KBM-7 (cell line): ENCODE data around the gene EDDM3A.
"Not testable (repeated sequence)": the region's sequence is repeated elsewhere in the genome, so short reads cannot be mapped to it uniquely, and the experiment has no call there.

Experiments
- DNase-seq: peaks from one replicate; pipeline ENCODE4 v3.0.0-alpha.2; 2015
- in situ Hi-C: fragments of 300-500 bp; cut with MboI; formaldehyde crosslinking; loops from 2 replicates; pipeline ENCODE4 v1.14.3; 2020; ENCODE audit warnings: low sequenced_read_pairs, low pct_unique_long_range_greater_than_20kb, mixed read lengths

Gene EDDM3A

GRCh38 chr14:20745571-20746358, at the start of gene EDDM3A:
TSS of gene EDDM3A (plus strand) at chr14:20745887. CDS start at chr14:20747581, 1,694 bp downstream.
- in situ Hi-C loops, result no loop called here

GRCh38 chr14:20696764-20697163, 48.9 kb upstream of the EDDM3A start:
- no peak for DNase-seq

More at GRCh38 chr14:20745571-20746358, at the start of gene EDDM3A:
- no peak for DNase-seq

GRCh38 chr14:20697273-20698017, 48.2 kb upstream of the EDDM3A start:
- peak; percentile 79 for DNase-seq
- in situ Hi-C loops, result no loop called here

More at GRCh38 chr14:20696764-20697163, 48.9 kb upstream of the EDDM3A start:
- in situ Hi-C loops, result no loop called here

DNA sequence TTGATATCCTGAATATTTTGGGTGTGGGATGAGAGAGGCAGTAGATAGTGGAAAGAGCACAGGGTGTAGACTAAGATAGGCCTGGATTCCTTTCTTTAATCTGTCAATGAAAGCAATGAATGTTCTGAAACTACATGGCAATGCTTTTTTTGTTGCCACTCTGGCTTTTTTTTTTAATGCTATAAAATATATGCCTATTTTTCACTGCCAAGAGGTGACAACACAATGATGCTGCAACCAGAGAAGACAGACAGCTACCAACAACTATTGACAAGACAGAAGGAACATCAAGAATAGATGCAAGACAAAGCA, 47.7 kb upstream of the EDDM3A start:
- no peak for DNase-seq
- in situ Hi-C loops, result no loop called here

DNA sequence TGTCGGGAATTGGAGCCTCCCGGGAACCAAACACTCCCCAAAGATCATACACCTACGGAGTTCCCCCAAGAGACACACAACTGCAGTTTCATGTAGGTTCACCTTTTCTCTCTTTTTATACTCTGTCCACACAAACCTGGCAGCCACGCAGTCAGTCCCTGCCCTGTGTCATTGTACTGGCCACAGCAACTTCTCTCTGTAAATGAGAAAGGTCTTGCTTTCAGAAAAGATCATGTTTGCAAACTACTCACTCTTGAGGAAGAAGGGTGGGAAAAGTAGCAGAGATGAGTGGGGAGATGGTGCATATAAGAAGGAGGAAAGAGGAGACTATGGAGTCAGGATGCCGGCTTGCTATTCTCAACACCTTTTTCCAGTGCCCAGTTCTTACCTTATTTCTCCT, 46.8 kb upstream of the EDDM3A start:
- in situ Hi-C loops, result no loop called here

DNA sequence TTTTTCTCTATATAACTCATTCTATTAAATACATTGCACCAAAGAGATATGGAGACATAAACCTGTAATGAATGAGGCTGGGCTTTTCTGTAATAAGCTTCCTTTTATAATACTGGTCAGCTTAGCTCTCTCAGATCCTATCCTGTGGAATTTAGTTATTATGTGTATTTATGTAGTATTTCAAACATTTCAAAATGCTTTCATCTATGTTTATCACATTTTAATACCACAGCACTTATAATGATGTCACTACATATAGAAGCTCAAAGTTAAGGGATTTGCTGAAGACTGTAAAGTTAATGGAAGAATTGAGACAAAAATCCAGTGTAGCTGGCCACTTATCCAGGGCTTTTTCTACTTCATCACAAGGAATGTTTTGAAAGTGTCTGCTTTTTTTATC, 45.8 kb upstream of the EDDM3A start:
- in situ Hi-C loops, result no loop called here
- no peak for DNase-seq

More for the DNA sequence above, 46.8 kb upstream of the EDDM3A start:
- DNase-seq, result no peak

- in situ Hi-C loops, DNase-seq: not testable (repeated sequence)
Observed at GRCh38 chr14:20700965-20701364, 44.7 kb upstream of the EDDM3A start.

- no peak for DNase-seq
- in situ Hi-C loops, result no loop called here
Observed at GRCh38 chr14:20706657-20707355, 38.9 kb upstream of the EDDM3A start.

- no peak for DNase-seq
- in situ Hi-C loops, result no loop called here
Observed at GRCh38 chr14:20707622-20708021, 38.1 kb upstream of the EDDM3A start.

DNA sequence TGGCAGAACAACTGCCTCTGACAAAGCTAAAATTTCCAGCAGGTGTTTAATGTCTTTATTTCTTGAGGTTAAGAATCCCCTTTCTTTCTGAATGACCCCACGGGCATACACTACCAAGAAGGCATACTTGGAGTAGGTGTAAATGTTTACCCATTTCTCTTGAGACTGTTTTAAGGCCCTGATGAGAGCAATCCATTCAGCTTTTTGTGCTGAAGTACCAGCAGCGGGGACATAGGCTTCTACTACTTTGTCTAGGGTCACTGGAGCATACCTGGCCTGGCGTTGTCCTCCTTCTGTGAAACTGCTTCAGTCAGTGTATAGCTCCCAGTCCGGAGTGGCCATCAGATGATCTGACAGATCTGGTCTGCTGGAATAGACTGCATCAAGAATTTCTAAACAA, 34.4 kb upstream of the EDDM3A start:
- in situ Hi-C loops, result no loop called here
- DNase-seq, result no peak

- no peak for DNase-seq
- in situ Hi-C loops, result no loop called here
Observed at GRCh38 chr14:20711685-20712084, 34.0 kb upstream of the EDDM3A start.

DNA sequence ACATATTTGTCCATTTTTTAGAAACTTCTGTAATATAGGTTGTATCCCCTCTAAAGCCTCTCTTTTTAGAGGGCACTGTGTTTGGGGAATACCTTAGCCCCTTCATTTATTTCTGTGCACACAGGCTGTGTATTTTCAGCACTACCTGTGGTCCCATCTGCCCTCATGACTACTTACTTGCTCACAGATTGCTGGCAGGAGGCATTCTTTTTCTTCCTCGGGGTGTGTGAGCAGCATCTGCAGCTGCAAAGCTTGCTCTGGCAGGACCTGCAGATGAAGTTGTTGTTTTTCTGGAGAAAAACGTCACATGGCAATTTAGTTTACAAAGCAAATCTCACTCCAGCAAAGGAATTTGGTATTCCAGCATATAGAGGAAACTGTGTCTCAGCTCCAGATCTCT, 32.8 kb upstream of the EDDM3A start:
- no peak for DNase-seq
- in situ Hi-C loops, result no loop called here

GRCh38 chr14:20714593-20715250, 31.0 kb upstream of the EDDM3A start:
- peak; percentile 9 for DNase-seq
- in situ Hi-C loops, result no loop called here

- in situ Hi-C loops, result no loop called here
- no peak for DNase-seq
Observed at GRCh38 chr14:20719777-20720176, 25.9 kb upstream of the EDDM3A start.

- in situ Hi-C loops, result no loop called here
- no peak for DNase-seq
Observed at GRCh38 chr14:20720741-20721140, 24.9 kb upstream of the EDDM3A start.

DNA sequence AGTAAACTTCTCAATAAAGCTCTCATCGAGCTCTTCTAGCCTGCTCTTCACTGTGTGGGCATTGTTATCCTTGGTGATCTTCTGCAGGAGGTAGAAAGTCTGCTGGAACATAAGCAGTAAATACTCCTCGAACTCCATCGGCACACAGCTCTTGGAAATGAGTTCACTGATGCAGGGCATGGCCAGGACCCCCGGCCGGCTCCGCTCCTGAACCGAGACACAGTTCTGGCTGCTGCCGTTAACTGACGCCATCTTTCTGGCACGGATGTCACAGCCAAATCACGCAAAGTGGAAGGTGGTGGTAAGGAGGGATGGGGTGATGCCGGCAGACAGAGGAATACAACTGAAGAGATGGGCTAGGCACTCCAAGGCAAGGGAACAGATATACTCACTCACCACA, 23.7 kb upstream of the EDDM3A start:
- no peak for DNase-seq
- in situ Hi-C loops, result no loop called here

DNA sequence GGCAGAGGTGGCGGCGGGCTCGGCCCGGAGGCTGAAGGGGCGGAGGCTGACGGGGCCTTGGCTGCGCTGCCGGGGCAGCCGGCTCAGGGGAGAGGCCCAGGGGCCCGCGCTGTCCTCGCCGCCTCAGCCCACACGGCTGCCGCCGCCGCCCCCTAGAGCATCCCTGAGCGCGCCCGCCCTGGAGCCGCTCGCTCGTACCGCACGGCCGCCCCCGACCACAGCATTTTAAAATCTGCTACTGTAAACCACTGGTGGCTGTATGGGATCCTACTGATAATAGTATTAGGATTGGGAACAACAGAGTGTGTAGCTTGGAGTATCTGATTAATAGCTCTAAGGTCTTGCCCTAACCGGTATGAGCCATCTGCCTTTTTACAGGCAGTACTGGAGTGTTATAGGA, 22.2 kb upstream of the EDDM3A start:
- no peak for DNase-seq
- in situ Hi-C loops, result no loop called here

GRCh38 chr14:20726121-20726520, 19.6 kb upstream of the EDDM3A start:
- DNase-seq, in situ Hi-C loops: not testable (repeated sequence)

- in situ Hi-C loops, result no loop called here
- no peak for DNase-seq
Observed at GRCh38 chr14:20726531-20726930, 19.2 kb upstream of the EDDM3A start.

DNA sequence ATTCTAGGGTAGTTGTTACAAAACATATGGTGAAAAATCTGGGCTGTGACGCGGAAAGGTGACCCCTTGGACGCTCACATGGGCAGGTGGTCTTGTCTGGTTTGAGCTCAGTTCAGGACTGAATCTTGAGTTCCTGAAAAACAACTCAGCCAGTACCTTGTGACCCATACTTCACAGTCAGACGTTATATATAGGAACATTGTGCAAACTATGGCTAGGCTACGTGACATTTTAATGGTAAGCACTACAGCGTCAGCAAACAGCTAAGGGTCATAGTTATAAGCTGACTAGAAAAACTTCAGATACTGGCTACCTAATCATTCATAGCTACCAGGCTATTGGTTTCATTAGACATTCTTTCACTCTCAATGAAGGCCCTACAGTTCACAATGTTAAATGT, 14.8 kb upstream of the EDDM3A start:
- in situ Hi-C loops, result no loop called here
- no peak for DNase-seq
